Posterior cingulate gyrus (tissue), 11 donors: Measurements from ENCODE around the gene SUSD6.
A peak's percentile ranks its signal among the peaks of the same experiment; 100 is the strongest.
"Not testable (repeated sequence)": the region's sequence is repeated elsewhere in the genome, so short reads cannot be mapped to it uniquely, and the experiment has no call there.

Experiments
- DNase-seq, 10 donors: peaks; one replicate each; pipeline versions ENCODE4 v3.0.0 to v3.0.0-alpha.2; 2020 to 2021; ENCODE audit warnings: mixed read lengths in 3 of 10
- intact Hi-C: fragments of 100-400 bp; cut with DNase I; formaldehyde crosslinking; loops from one replicate; pipeline ENCODE4 v1.15.1; 2023

Gene SUSD6

GRCh38 chr14:69640931-69641330 is 29.5 kb downstream of the SUSD6 start:
- intact Hi-C loops = no loop called here

GRCh38 chr14:69642212-69642793 is 30.9 kb downstream of the SUSD6 start:
- DNase-seq, intact Hi-C loops: not testable (repeated sequence)

More at GRCh38 chr14:69640931-69641330, 29.5 kb downstream of the SUSD6 start:
- DNase-seq = no peak

GRCh38 chr14:69643430-69644200 is 32.2 kb downstream of the SUSD6 start:
- peak in 1 of 10 donors; percentile 28 for DNase-seq
- intact Hi-C loops = no loop called here

- intact Hi-C loops = no loop called here
- DNase-seq = no peak
Measured at GRCh38 chr14:69644814-69645213, 33.4 kb downstream of the SUSD6 start.

GRCh38 chr14:69647213-69647612 is 35.8 kb downstream of the SUSD6 start:
- intact Hi-C loops = no loop called here

GRCh38 chr14:69647642-69648041 is 36.2 kb downstream of the SUSD6 start:
- intact Hi-C loops, DNase-seq: not testable (repeated sequence)

More at GRCh38 chr14:69647213-69647612, 35.8 kb downstream of the SUSD6 start:
- DNase-seq = no peak

GRCh38 chr14:69648480-69649451 is 37.4 kb downstream of the SUSD6 start:
- intact Hi-C loops = no loop called here
- no peak for DNase-seq

GRCh38 chr14:69650948-69651369 is 39.6 kb downstream of the SUSD6 start:
- intact Hi-C loops = no loop called here
- DNase-seq = no peak

GRCh38 chr14:69651664-69652063 is 40.3 kb downstream of the SUSD6 start:
- DNase-seq = no peak
- intact Hi-C loops = no loop called here

- intact Hi-C loops = no loop called here
- DNase-seq = no peak
Measured at GRCh38 chr14:69652942-69653684, 41.7 kb downstream of the SUSD6 start.

- intact Hi-C loops = no loop called here
- no peak for DNase-seq
Measured at GRCh38 chr14:69654116-69654515, 42.7 kb downstream of the SUSD6 start.

- intact Hi-C loops = no loop called here
- no peak for DNase-seq
Measured at GRCh38 chr14:69657950-69658355, 46.6 kb downstream of the SUSD6 start.

- intact Hi-C loops = no loop called here
- DNase-seq = no peak
Measured at GRCh38 chr14:69658664-69659261, 47.4 kb downstream of the SUSD6 start.

- DNase-seq = no peak
- intact Hi-C loops = no loop called here
Measured at GRCh38 chr14:69660344-69661193, 49.2 kb downstream of the SUSD6 start.

GRCh38 chr14:69661194-69661537 is 49.8 kb downstream of the SUSD6 start:
- intact Hi-C loops = no loop called here
- no peak for DNase-seq

- intact Hi-C loops = no loop called here
- DNase-seq = no peak
Measured at GRCh38 chr14:69662636-69663299, 51.4 kb downstream of the SUSD6 start.

- no peak for DNase-seq
- intact Hi-C loops = no loop called here
Measured at GRCh38 chr14:69663300-69663643, 51.9 kb downstream of the SUSD6 start.

GRCh38 chr14:69664265-69664664 is 52.9 kb downstream of the SUSD6 start:
- intact Hi-C loops = no loop called here
- DNase-seq = no peak
